ENCODE data around the gene ERGIC1. TPM values are rescaled to one million over a fixed set of nuclear protein-coding genes. Genes with fewer than 3 reads are reported as not detected.

Gene ERGIC1
- total RNA-seq, 4 donors from 2014 or later, result 116 to 172 (median 144) TPM

- Histone ChIP-seq H3K9me3 (no peaks in the 10 kb centered on the region), H3K27ac (peak overlapping the region in 3 of 4 donors; percentile 58 to 87 (median 78)), H3K4me1 (peaks cover 0 to 22% (median 3%) of the 10 kb centered on the region in 3 donors), H3K36me3 (peaks cover 0 to 30% of the 10 kb centered on the region in 2 donors), H3K27me3 (no peaks in the 10 kb centered on the region), H3K4me3 (no peak overlapping the region)
- ATAC-seq, result peak; percentile 44
- 36 to 45% methylated on average over 4 to 13 of the region's 15 CpGs for WGBS, 2 donors (ENCODE audit: low coverage in 1 of 2)
- TF ChIP-seq EP300 (IDR thresholded peaks at IDR 0.05), result no peak
- TF ChIP-seq POLR2AphosphoS5 (IDR thresholded peaks at IDR 0.05), result peak; percentile 61
These were observed 120.0 kb downstream of the ERGIC1 start for GRCh38 chr5:172953776-172954675.

- Histone ChIP-seq H3K27ac (peak overlapping the region in 3 of 4 donors; percentile 58 to 87 (median 78)), H3K27me3 (no peaks in the 10 kb centered on the region), H3K4me3 (no peak overlapping the region), H3K4me1 (peaks cover 0 to 23% (median 3%) of the 10 kb centered on the region in 3 donors), H3K36me3 (peaks cover 0 to 23% of the 10 kb centered on the region in 2 donors), H3K9me3 (no peaks in the 10 kb centered on the region)
- 76 to 77% methylated on average over 4 to 8 of the region's 8 CpGs for WGBS, 2 donors (ENCODE audit: low coverage in 1 of 2)
- no peak for ATAC-seq
- TF ChIP-seq CTCF (IDR thresholded peaks at IDR 0.05), result no peak
- TF ChIP-seq EP300 (IDR thresholded peaks at IDR 0.05), result no peak
- no peak for TF ChIP-seq POLR2A (IDR thresholded peaks at IDR 0.05)
- no peak for TF ChIP-seq POLR2AphosphoS5 (IDR thresholded peaks at IDR 0.05)
These were observed 120.7 kb downstream of the ERGIC1 start for GRCh38 chr5:172954751-172955159.

GRCh38 chr5:172956228-172956627 is 122.2 kb downstream of the ERGIC1 start:
- Histone ChIP-seq H3K4me3 (no peak overlapping the region), H3K36me3 (peaks cover 0 to 9% of the 10 kb centered on the region in 2 donors), H3K27ac (peak overlapping the region in 2 of 4 donors; percentile 9 to 87), H3K4me1 (peaks cover 0 to 37% (median 10%) of the 10 kb centered on the region in 3 donors), H3K9me3 (no peaks in the 10 kb centered on the region), H3K27me3 (no peaks in the 10 kb centered on the region)
- TF ChIP-seq EP300 (IDR thresholded peaks at IDR 0.05), result no peak
- TF ChIP-seq POLR2A (IDR thresholded peaks at IDR 0.05), result no peak
- no peak for TF ChIP-seq POLR2AphosphoS5 (IDR thresholded peaks at IDR 0.05)
- TF ChIP-seq CTCF (IDR thresholded peaks at IDR 0.05), result no peak
- no peak for ATAC-seq
- WGBS, 2 donors (ENCODE audit: low coverage in 1 of 2), result 65 to 74% methylated on average over 3 of the region's 3 CpGs

GRCh38 chr5:172956936-172957335 is 122.9 kb downstream of the ERGIC1 start:
- Histone ChIP-seq H3K27ac (peak overlapping the region in 2 of 4 donors; percentile 9 to 87), H3K27me3 (no peaks in the 10 kb centered on the region), H3K36me3 (peaks cover 0 to 8% of the 10 kb centered on the region in 2 donors), H3K9me3 (no peaks in the 10 kb centered on the region), H3K4me3 (no peak overlapping the region), H3K4me1 (peaks cover 0 to 39% (median 7%) of the 10 kb centered on the region in 3 donors)
- WGBS, 2 donors (ENCODE audit: low coverage in 1 of 2), result 44% methylated on average over 2 of the region's 4 CpGs; no CpG with 5 or more reads in 1 of the 2 donors
- TF ChIP-seq POLR2AphosphoS5 (IDR thresholded peaks at IDR 0.05) (no peak), POLR2A (IDR thresholded peaks at IDR 0.05) (no peak), EP300 (IDR thresholded peaks at IDR 0.05) (no peak), CTCF (IDR thresholded peaks at IDR 0.05) (no peak)
- ATAC-seq, result no peak

- H3K36me3 ChIP-seq, result peaks cover 0 to 12% of the 10 kb centered on the region in 2 donors
- no peak for TF ChIP-seq EP300 (IDR thresholded peaks at IDR 0.05)
- no peak for TF ChIP-seq POLR2AphosphoS5 (IDR thresholded peaks at IDR 0.05)
- TF ChIP-seq POLR2A (IDR thresholded peaks at IDR 0.05), result no peak
- TF ChIP-seq CTCF (IDR thresholded peaks at IDR 0.05), result no peak
- H3K27ac ChIP-seq, result peak overlapping the region in 3 of 4 donors; percentile 9 to 87 (median 31)
- H3K9me3 ChIP-seq, result no peaks in the 10 kb centered on the region
- H3K27me3 ChIP-seq, result no peaks in the 10 kb centered on the region
- no peak for ATAC-seq
- H3K4me3 ChIP-seq, result no peak overlapping the region
- H3K4me1 ChIP-seq, result peaks cover 0 to 37% (median 7%) of the 10 kb centered on the region in 3 donors
- WGBS, 2 donors (ENCODE audit: low coverage in 1 of 2), result 40 to 63% methylated on average over 2 to 5 of the region's 5 CpGs
These were observed 123.4 kb downstream of the ERGIC1 start for GRCh38 chr5:172957458-172957857.

Data from gastroesophageal sphincter (tissue), 4 donors.